ENCODE measurements around the gene TEAD1.

- TF ChIP-seq CTCF (IDR thresholded peaks at IDR 0.05) (no peak), POLR2A (IDR thresholded peaks at IDR 0.05) (no peak), POLR2AphosphoS5 (IDR thresholded peaks at IDR 0.05) (no peak)
These were observed 202.1 kb downstream of the TEAD1 start for GRCh38 chr11:12876340-12876739.
